Omental fat pad (tissue), 4 donors: Measurements from ENCODE around the gene KLHDC3. TPM values are rescaled to one million over a fixed set of nuclear protein-coding genes. Genes with fewer than 3 reads are reported as not detected.

ENCODE experiments used
- ATAC-seq: fragments of 150-250 bp; one replicate; pipeline ENCODE4 v1.9.1; 2016; ENCODE audit warnings: mild to moderate bottlenecking, moderate library complexity; ENCODE audit not compliant: low FRiP score
- DNase-seq: peaks from one replicate; pipeline ENCODE4 v3.0.0-alpha.2; 2019; ENCODE audit warnings: low spot score
- total RNA-seq, 4 donors: library from RNA; depleted of rRNA; stranded (reverse); fragments of >200 nt; gene quantifications; one replicate each; pipeline ENCODE4 v1.1.0, GENCODE V29; 2016
- TF ChIP-seq, protein P1 (sequence below), 3 donors: fragments of 450-650 bp; IDR thresholded peaks; one replicate each; pipeline ENCODE4 v1.5.1; 2016 to 2017; ENCODE audit warnings: antibody characterized with exemption in 3 of 3, mild to moderate bottlenecking in 3 of 3, moderate library complexity in 2 of 3

Gene KLHDC3
- total RNA-seq, 4 donors from 2014 or later = 58.0 to 106 (median 95.0) TPM

DNA sequence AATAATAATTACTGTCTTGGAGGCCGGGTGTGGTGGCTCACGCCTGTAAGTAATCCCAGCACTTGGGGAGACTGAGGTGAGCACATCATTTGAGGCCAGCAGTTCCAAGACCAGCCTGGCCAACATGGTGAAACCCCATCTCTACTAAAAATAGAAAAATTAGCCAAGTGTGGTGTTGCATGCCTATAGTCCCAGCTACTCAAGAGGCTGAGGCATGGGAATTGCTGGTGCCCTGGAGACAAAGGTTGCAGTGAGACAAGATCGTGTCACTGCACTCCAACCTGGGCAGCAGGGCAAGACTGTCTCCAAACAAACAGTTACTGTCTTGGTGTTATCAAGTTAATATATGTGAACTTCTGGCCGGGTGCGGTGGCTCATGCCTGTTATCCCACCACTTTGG, 12.3 kb downstream of the KLHDC3 start:
- TF ChIP-seq, protein P1, sequence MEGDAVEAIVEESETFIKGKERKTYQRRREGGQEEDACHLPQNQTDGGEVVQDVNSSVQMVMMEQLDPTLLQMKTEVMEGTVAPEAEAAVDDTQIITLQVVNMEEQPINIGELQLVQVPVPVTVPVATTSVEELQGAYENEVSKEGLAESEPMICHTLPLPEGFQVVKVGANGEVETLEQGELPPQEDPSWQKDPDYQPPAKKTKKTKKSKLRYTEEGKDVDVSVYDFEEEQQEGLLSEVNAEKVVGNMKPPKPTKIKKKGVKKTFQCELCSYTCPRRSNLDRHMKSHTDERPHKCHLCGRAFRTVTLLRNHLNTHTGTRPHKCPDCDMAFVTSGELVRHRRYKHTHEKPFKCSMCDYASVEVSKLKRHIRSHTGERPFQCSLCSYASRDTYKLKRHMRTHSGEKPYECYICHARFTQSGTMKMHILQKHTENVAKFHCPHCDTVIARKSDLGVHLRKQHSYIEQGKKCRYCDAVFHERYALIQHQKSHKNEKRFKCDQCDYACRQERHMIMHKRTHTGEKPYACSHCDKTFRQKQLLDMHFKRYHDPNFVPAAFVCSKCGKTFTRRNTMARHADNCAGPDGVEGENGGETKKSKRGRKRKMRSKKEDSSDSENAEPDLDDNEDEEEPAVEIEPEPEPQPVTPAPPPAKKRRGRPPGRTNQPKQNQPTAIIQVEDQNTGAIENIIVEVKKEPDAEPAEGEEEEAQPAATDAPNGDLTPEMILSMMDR (IDR thresholded peaks at IDR 0.05) = no peak
- ATAC-seq (no peak), DNase-seq (no peak)

DNA sequence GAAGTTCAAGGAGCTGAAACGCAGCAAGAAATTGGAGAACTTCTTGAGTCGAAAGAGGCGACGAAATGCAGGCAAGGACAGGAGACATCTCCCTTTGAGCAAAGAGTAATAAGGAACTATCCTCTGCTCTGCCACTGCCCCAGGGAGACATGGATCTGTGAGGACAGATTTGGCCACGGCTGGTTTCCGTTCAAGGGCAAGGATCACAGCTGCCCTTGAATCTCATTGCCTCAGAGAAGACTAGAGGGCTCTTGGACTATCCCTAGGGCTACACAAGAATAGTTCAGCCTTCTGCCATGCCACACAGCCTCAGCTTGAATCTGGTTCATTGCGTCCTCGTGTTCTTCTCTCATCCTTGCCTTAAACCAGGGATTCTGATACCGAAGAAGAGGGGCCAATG, 15.1 kb downstream of the KLHDC3 start:
- TF ChIP-seq, protein P1 (IDR thresholded peaks at IDR 0.05) = no peak
- ATAC-seq (no peak), DNase-seq (no peak)

GRCh38 chr6:43032326-43032725, 18.3 kb downstream of the KLHDC3 start:
- TF ChIP-seq, protein P1 (IDR thresholded peaks at IDR 0.05) = no peak
- ATAC-seq = no peak
- DNase-seq = no peak

DNA sequence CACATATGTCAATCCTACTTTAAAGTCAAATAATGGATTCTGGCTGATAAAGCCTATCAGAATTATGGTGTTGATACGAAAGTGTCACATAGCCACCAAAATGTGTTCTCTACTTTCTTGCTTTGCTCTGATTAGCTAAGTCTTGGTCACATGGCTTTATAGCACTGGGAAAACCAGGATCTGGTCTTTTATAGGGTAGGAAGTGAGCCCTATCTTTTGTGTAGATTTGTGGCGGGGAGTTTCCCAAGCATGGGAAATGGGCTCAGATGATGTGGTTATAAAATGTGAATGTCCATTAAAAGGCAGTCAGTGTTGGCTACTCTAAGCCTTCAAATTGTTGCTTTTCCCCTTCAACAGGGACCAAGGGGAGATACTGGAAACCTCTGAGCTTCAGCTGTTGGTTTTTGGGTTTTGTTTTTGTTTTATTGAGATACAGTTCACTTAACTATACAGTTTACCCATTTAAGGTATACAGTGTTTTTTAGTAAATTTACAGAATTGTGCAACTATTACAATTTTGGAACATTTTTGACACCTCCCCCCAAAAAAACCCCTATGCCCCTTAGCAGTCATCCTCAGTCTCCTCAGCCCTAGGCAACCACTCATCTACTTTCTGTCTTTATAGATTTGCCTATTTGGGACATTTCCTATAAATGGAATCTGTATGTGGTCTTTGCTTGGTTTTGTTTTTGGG, 19.6 kb downstream of the KLHDC3 start:
- ATAC-seq = no peak
- no peak for DNase-seq
- TF ChIP-seq, protein P1 (IDR thresholded peaks at IDR 0.05) = no peak

- DNase-seq (no peak), ATAC-seq (no peak)
- TF ChIP-seq, protein P1 (IDR thresholded peaks at IDR 0.05) = no peak
Observed at GRCh38 chr6:43034190-43034525, 20.1 kb downstream of the KLHDC3 start.

- DNase-seq (no peak), ATAC-seq (no peak)
- TF ChIP-seq, protein P1 (IDR thresholded peaks at IDR 0.05) = no peak
Observed at GRCh38 chr6:43035495-43036194, 21.6 kb downstream of the KLHDC3 start.

- no peak for DNase-seq
Observed at GRCh38 chr6:43036712-43037111, 22.7 kb downstream of the KLHDC3 start.

More at GRCh38 chr6:43036712-43037111, 22.7 kb downstream of the KLHDC3 start:
- no peak for ATAC-seq
- TF ChIP-seq, protein P1 (IDR thresholded peaks at IDR 0.05) = no peak
